HCT116 (cell line): Measurements from ENCODE around the gene CYP20A1. TPM values are rescaled to one million over a fixed set of nuclear protein-coding genes. Genes with fewer than 3 reads are reported as not detected.

Experiments used
- ATAC-seq: fragments of 200-7000 bp; cut with Tn5 transposase; 2 replicates; pipeline ENCODE4 v1.9.1; 2020; ENCODE audit warnings: mild to moderate bottlenecking, moderate library complexity
- BruUV-seq: library from RNA; stranded (reverse); fragments of 400-500 nt; replicated peaks from 2 replicates; lab custom pipeline; 2021; lab: Mats Ljungman, UMichigan
- CTCF ChIA-PET: fragments of 300-600 bp; sonication (Branson Sonifier 250); formaldehyde crosslinking; loops from one replicate; lab custom pipeline; 2021; ENCODE audit warnings: antibody characterized with exemption; lab: Charles Lee
- POLR2A ChIA-PET: fragments of 300-600, 350-600 bp; sonication (Branson Sonifier 250); formaldehyde crosslinking; loops from one replicate; lab custom pipeline; 2021; ENCODE audit warnings: antibody characterized with exemption; lab: Charles Lee
- RAD21 ChIA-PET, 2 experiments: fragments of 300-600 bp; sonication (Branson Sonifier 250); formaldehyde crosslinking; loops; one replicate each; lab custom pipeline; 2023; ENCODE audit warnings: low total read pairs in 2 of 2; ENCODE audit not compliant: uncharacterized antibody in 2 of 2, unreplicated experiment in 2 of 2, low non-redundant PET in 1 of 2; lab: Charles Lee
- DNase-seq: peaks from one replicate; pipeline ENCODE4 v3.0.0-alpha.2; 2010; ENCODE audit warnings: low read depth, low spot score
- H2AFZ ChIP-seq: fragments of 200-600 bp; shearing (Covaris generic), sonication (generic); 2 replicates; pipeline ENCODE4 v1.6.1; 2017; ENCODE audit warnings: low read depth, mixed run types, mixed read lengths, antibody characterized with exemption, low read length; ENCODE audit not compliant: poor library complexity, severe bottlenecking
- H3K27ac ChIP-seq: 2 replicates; pipeline ENCODE4 v1.5.1; 2012; ENCODE audit warnings: low read depth, low read length
- H3K27me3 ChIP-seq: fragments of 200-600 bp; sonication (generic); 2 replicates; pipeline ENCODE4 v1.6.1; 2016; ENCODE audit warnings: mixed run types, low read length, mixed read lengths; ENCODE audit not compliant: insufficient read depth
- H3K36me3 ChIP-seq, 2 experiments: fragments of 200-500 bp in 1 of 2; fragments of 200-600 bp in 1 of 2; sonication (Bioruptor generic) in 1 of 2; sonication (generic) in 1 of 2; 2 replicates each; pipeline versions ENCODE4 v1.5.1 to v1.6.1; 2014 to 2016; ENCODE audit warnings: low read length in 2 of 2, inconsistent platforms in 1 of 2, mixed read lengths in 1 of 2, mixed run types in 1 of 2; ENCODE audit not compliant: insufficient read depth in 2 of 2, control insufficient read depth in 1 of 2
- H3K4me1 ChIP-seq, 2 experiments: fragments of 200-600 bp in 1 of 2; sonication (generic) in 1 of 2; 2 replicates each; pipeline versions ENCODE4 v1.5.1 to v1.6.1; 2012 to 2017; ENCODE audit warnings: low read length in 2 of 2, inconsistent platforms in 1 of 2, mild to moderate bottlenecking in 1 of 2, mixed read lengths in 1 of 2, mixed run types in 1 of 2, moderate library complexity in 1 of 2; ENCODE audit not compliant: insufficient read depth in 2 of 2, control insufficient read depth in 1 of 2
- H3K4me2 ChIP-seq: fragments of 200-600 bp; sonication (generic); 2 replicates; pipeline ENCODE4 v1.6.1; 2017; ENCODE audit warnings: mixed run types, low read length, mixed read lengths
- H3K4me3 ChIP-seq, 2 experiments: fragments of 200-600 bp in 1 of 2; sonication (generic) in 1 of 2; replicated peaks in 1 of 2; 2 replicates each; pipeline ENCODE4 v1.5.1; 2011 to 2016; ENCODE audit warnings: low read length in 2 of 2, control low read depth in 1 of 2, low read depth in 1 of 2, mild to moderate bottlenecking in 1 of 2, mixed read lengths in 1 of 2, mixed run types in 1 of 2
- H3K79me2 ChIP-seq: fragments of 200-600 bp; sonication (generic); 2 replicates; pipeline ENCODE4 v1.6.1; 2017; ENCODE audit warnings: mild to moderate bottlenecking, mixed run types, low read length, moderate library complexity, mixed read lengths; ENCODE audit not compliant: insufficient read depth
- H3K9ac ChIP-seq: fragments of 200-600 bp; sonication (generic); 2 replicates; pipeline ENCODE4 v1.6.1; 2016; ENCODE audit warnings: low read length, mixed read lengths
- H3K9me2 ChIP-seq: fragments of 200-600 bp; sonication (generic), shearing (Covaris generic); 2 replicates; pipeline ENCODE4 v1.6.1; 2017; ENCODE audit warnings: mixed run types, mild to moderate bottlenecking, moderate library complexity; ENCODE audit not compliant: insufficient read depth
- H3K9me3 ChIP-seq, 2 experiments: fragments of 200-500 bp in 1 of 2; fragments of 200-600 bp in 1 of 2; sonication (Bioruptor generic) in 1 of 2; sonication (generic) in 1 of 2; 2 replicates each; pipeline ENCODE4 v1.6.1; 2014 to 2017; ENCODE audit warnings: low read length in 2 of 2, mixed read lengths in 2 of 2, inconsistent platforms in 1 of 2, low read depth in 1 of 2, mild to moderate bottlenecking in 1 of 2, mixed run types in 1 of 2, moderate library complexity in 1 of 2; ENCODE audit not compliant: control insufficient read depth in 1 of 2, insufficient read depth in 1 of 2
- H4K20me1 ChIP-seq: fragments of 200-600 bp; sonication (generic), shearing (Covaris generic); 2 replicates; pipeline ENCODE4 v1.6.1; 2017; ENCODE audit warnings: mixed run types, mild to moderate bottlenecking, moderate library complexity; ENCODE audit not compliant: insufficient read depth
- ATF3 ChIP-seq: IDR thresholded peaks from 2 replicates; pipeline ENCODE4 v1.6.1; 2012
- CBX3 ChIP-seq: IDR thresholded peaks from 2 replicates; pipeline ENCODE4 v1.6.1; 2012; ENCODE audit warnings: low read depth
- CEBPB ChIP-seq: IDR thresholded peaks from 2 replicates; pipeline ENCODE4 v1.6.1; 2012; ENCODE audit warnings: low read depth
- CTCF ChIP-seq, 3 experiments: fragments of 200-600 bp in 1 of 3; sonication (generic) in 1 of 3; IDR thresholded peaks in 2 of 3; conservative IDR thresholded peaks in 1 of 3; 2 replicates each; pipeline ENCODE4 v1.5.1; 2012 to 2017; ENCODE audit warnings: low read depth in 2 of 3, low read length in 2 of 3, antibody characterized with exemption in 1 of 3, borderline replicate concordance in 1 of 3, control low read depth in 1 of 3, mild to moderate bottlenecking in 1 of 3, mixed read lengths in 1 of 3, mixed run types in 1 of 3, moderate library complexity in 1 of 3; ENCODE audit not compliant: insufficient read depth in 1 of 3
- ELF1 ChIP-seq: IDR thresholded peaks from 2 replicates; pipeline ENCODE4 v1.6.1; 2012; ENCODE audit warnings: low read depth, borderline replicate concordance
- EZH2 ChIP-seq: fragments of 200-600 bp; sonication (generic); IDR thresholded peaks from 2 replicates; pipeline ENCODE4 v1.6.1; 2017; ENCODE audit warnings: antibody characterized with exemption, mixed run types
- EZH2phosphoT487 ChIP-seq: fragments of 200-600 bp; IDR thresholded peaks from 2 replicates; pipeline ENCODE4 v1.6.1; 2018; ENCODE audit warnings: antibody characterized with exemption, borderline replicate concordance
- FOSL1 ChIP-seq: IDR thresholded peaks from 2 replicates; pipeline ENCODE4 v1.6.1; 2012; ENCODE audit warnings: low read depth
- JUND ChIP-seq: IDR thresholded peaks from 2 replicates; pipeline ENCODE4 v1.6.1; 2012
- POLR2A ChIP-seq: IDR thresholded peaks from 2 replicates; pipeline ENCODE4 v1.7.0; 2011; ENCODE audit warnings: borderline replicate concordance; ENCODE audit not compliant: insufficient read depth, insufficient read length; ENCODE audit errors: extremely low read depth
- POLR2AphosphoS5 ChIP-seq: IDR thresholded peaks from 2 replicates; pipeline ENCODE4 v1.6.1; 2011; ENCODE audit warnings: mild to moderate bottlenecking, low read depth, low read length, moderate library complexity
- RAD21 ChIP-seq: IDR thresholded peaks from 2 replicates; pipeline ENCODE4 v1.6.1; 2012; ENCODE audit warnings: low read depth, mild to moderate bottlenecking
- REST ChIP-seq: IDR thresholded peaks from 2 replicates; pipeline ENCODE4 v1.6.1; 2012; ENCODE audit warnings: low read depth
- SP1 ChIP-seq: IDR thresholded peaks from 2 replicates; pipeline ENCODE4 v1.6.1; 2012; ENCODE audit warnings: low read depth
- TCF7L2 ChIP-seq: IDR thresholded peaks from 2 replicates; pipeline ENCODE4 v1.7.0; 2011; ENCODE audit warnings: borderline replicate concordance, inconsistent platforms; ENCODE audit not compliant: insufficient read depth, insufficient read length; ENCODE audit errors: extremely low read depth
- ZBTB33 ChIP-seq: IDR thresholded peaks from 2 replicates; pipeline ENCODE4 v1.6.1; 2011; ENCODE audit warnings: mild to moderate bottlenecking, low read length, moderate library complexity; ENCODE audit not compliant: insufficient replicate concordance; ENCODE audit errors: extremely low read depth
- ZNF274 ChIP-seq: fragments of 200-500 bp; sonication (Bioruptor generic); IDR thresholded peaks from 2 replicates; pipeline ENCODE4 v1.6.1; 2014; ENCODE audit warnings: mild to moderate bottlenecking, low read depth, low read length, inconsistent platforms
- intact Hi-C: fragments of 100-400 bp; cut with micrococcal nuclease; formaldehyde crosslinking; loops from 2 replicates; pipeline ENCODE4 v1.10.0; 2022
- total RNA-seq: library from RNA; stranded (reverse); gene quantifications from one replicate; pipeline ENCODE4 v1.2.1, GENCODE V29; 2021; ENCODE audit not compliant: unreplicated experiment

Gene CYP20A1
- total RNA-seq, 1 experiment from 2014 or later = 10.0 TPM

- ChIA-PET CTCF (no interaction called here), POLR2A (no interaction called here), RAD21 (no interaction called here)
- Histone ChIP-seq H3K27me3 (no peaks in the 10 kb centered on the region), H3K9me2 (no peaks in the 10 kb centered on the region), H3K4me3 (no peak overlapping the region), H4K20me1 (no peaks in the 10 kb centered on the region), H3K79me2 (peaks cover 8% of the 10 kb centered on the region; the same call in 1 of the 2 replicates), H3K4me1 (no peaks in the 10 kb centered on the region), H3K36me3 (0 out of 4 replicates have a peak, but pooled peaks cover 0 to 2% of the 10 kb centered on the region in 2 experiments), H3K9ac (no peak overlapping the region)
- intact Hi-C loops = no loop called here
- no peak for ATAC-seq
- no peak for TF ChIP-seq ATF3
- TF ChIP-seq SP1 = no peak
- no peak for TF ChIP-seq JUND
- TF ChIP-seq POLR2AphosphoS5 = no peak
- TF ChIP-seq POLR2A = no peak
- TF ChIP-seq TCF7L2 = no peak
- TF ChIP-seq ELF1 = no peak
- TF ChIP-seq EZH2phosphoT487 = no peak
- no peak for TF ChIP-seq ZBTB33
- TF ChIP-seq CEBPB = no peak
- TF ChIP-seq RAD21 = no peak
- TF ChIP-seq ZNF274 = no peak
- no peak for TF ChIP-seq EZH2
- no peak for TF ChIP-seq CTCF (IDR thresholded peaks at IDR 0.05 in 2 of 3, conservative IDR thresholded peaks at IDR 0.05 in 1 of 3; ENCODE audit: borderline replicate concordance in 1 of 3, insufficient read depth in 1 of 3, low read depth in 2 of 3, low read length in 2 of 3)
- TF ChIP-seq CBX3 = no peak
- no peak for TF ChIP-seq REST
- no peak for TF ChIP-seq FOSL1
- TF ChIP-seq, all 23 proteins: peak for 0
- Histone ChIP-seq H3K27ac (no peak overlapping the region), H3K4me2 (no peak overlapping the region), H2AFZ (no peak overlapping the region), H3K9me3 (no peaks in the 10 kb centered on the region)
- DNase-seq = no peak
- BruUV-seq = no TSS peak
These were observed 7.8 kb downstream of the CYP20A1 start for GRCh38 chr2:203246646-203247045.
